Measurements from ENCODE around the gene CYP3A4. TPM values are rescaled to one million over a fixed set of nuclear protein-coding genes. Genes with fewer than 3 reads are reported as not detected.
"Not testable (repeated sequence)": the region's sequence is repeated elsewhere in the genome, so short reads cannot be mapped to it uniquely, and the experiment has no call there.

CYP3A4 gene
- total RNA-seq, 2 experiments from 2014 or later, result not detected

DNA sequence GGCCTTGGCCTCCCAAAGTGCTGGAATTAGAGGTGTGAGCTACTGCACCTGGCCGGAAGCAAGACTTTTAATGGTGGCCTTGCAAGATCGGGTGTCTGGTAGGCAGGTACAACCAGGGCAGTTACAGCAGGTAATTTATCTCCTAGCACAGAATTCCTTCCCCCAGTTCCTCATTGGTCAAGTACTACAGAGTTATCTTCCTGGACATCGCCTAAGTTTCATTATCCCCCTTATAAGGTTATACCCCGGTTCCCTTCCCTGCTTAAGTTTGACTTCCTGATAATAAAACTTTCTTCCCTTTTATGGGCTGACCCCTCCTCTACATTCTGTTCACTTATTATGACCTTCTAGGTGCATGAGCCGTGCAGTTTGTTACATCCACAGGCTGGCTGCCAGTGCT, 24.8 kb upstream of the CYP3A4 start:
- ChIA-PET CTCF (no interaction called here), POLR2A (no interaction called here)
- DNase-seq (no peak), ATAC-seq (no peak)
- Mint-ChIP-seq H3K4me1 (ENCODE audit: low read depth) (no peaks in the 10 kb centered on the region), H3K27me3 (ENCODE audit: low read depth) (peaks cover 17% of the 10 kb centered on the region), H3K4me3 (no peak overlapping the region), H3K27ac (no peak overlapping the region), H3K9me3 (ENCODE audit: insufficient read depth) (peaks cover 9% of the 10 kb centered on the region), H3K36me3 (ENCODE audit: low read depth) (no peaks in the 10 kb centered on the region)

DNA sequence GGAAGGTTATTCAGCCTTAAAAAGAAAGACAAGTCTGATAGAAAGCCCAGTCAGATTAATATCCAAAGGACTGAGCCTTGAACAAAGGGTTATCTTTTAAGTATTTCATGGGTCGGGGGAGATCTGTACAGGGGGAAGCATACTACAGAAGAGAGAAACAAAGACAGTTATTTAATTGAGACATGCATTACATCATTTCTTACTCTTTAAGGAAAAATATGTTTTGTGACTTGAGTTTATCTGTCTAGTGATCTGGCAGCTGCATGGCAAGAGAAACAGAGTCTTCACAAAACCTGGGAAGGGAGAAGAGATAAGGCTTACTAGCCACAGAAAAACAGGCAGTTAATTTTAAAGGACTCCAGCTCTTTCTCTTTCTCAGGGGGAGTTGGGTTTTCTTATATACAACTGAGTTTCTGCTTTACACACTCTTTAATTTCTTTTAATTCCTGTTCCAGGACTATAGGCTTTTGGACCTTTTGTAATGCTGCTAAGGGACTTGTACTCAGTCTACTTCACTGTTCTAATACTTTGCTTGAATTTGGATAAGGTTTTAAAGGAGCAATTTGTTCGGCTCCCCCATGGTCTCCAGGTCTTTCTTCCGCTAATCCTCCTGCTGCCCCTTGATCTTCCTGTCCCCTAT, 23.0 kb upstream of the CYP3A4 start:
- Mint-ChIP-seq H3K36me3 (ENCODE audit: low read depth) (no peaks in the 10 kb centered on the region), H3K9me3 (ENCODE audit: insufficient read depth) (peaks cover 9% of the 10 kb centered on the region), H3K27me3 (ENCODE audit: low read depth) (peaks cover 20% of the 10 kb centered on the region), H3K4me3 (no peak overlapping the region), H3K27ac (no peak overlapping the region), H3K4me1 (ENCODE audit: low read depth) (no peaks in the 10 kb centered on the region)
- ChIA-PET POLR2A (no interaction called here), CTCF (no interaction called here)
- DNase-seq (no peak), ATAC-seq (no peak)

DNA sequence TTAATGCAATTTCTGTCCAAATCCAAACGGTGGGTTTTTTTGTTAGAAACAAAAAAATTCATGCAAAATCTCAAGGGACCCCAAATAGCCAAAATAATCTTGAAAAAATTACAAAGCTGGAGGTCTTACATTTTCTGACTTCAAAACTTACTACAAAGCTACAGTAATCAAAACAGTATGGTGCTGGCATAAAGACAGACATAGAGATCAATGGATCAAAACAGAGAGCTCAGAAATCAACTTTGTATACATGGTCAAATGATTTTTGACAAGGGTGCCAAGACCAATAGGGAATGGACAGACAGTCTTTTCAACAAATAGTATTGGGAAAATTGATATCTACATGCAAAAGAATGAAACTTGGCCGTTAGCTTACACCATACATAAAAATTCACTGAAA, 21.7 kb upstream of the CYP3A4 start:
- H3K36me3 Mint-ChIP-seq (ENCODE audit: low read depth), result no peaks in the 10 kb centered on the region
- H3K9me3 Mint-ChIP-seq (ENCODE audit: insufficient read depth), result peaks cover 9% of the 10 kb centered on the region
- no peak overlapping the region for H3K4me3 Mint-ChIP-seq
- H3K27ac Mint-ChIP-seq, result no peak overlapping the region
- no peak for ATAC-seq
- CTCF ChIA-PET, result no interaction called here
- POLR2A ChIA-PET, result no interaction called here
- H3K27me3 Mint-ChIP-seq (ENCODE audit: low read depth), result peaks cover 27% of the 10 kb centered on the region
- no peak for DNase-seq
- no peaks in the 10 kb centered on the region for H3K4me1 Mint-ChIP-seq (ENCODE audit: low read depth)

DNA sequence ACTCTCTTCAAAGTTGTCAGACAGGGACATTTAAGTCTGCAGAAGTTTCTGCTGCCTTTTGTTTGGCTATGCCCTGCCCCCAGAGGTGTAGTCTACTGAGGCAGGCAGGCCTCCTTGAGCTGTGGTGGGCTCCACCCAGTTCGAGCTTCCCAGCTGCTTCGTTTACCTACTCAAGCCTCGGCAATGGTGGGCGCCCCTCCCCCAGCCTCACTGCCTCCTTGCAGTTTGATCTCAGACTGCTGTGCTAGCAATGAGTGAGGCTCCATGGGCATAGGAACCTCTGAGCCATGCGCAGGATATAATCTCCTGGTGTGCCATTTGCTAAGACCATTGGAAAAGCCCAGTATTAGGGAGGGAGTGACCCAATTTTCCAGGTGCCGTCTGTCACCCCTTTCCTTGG, 19.1 kb upstream of the CYP3A4 start:
- H3K27me3 Mint-ChIP-seq (ENCODE audit: low read depth), result peaks cover 34% of the 10 kb centered on the region
- ATAC-seq; H3K27ac Mint-ChIP-seq; CTCF ChIA-PET; DNase-seq; H3K9me3 Mint-ChIP-seq (ENCODE audit: insufficient read depth); POLR2A ChIA-PET; H3K4me3 Mint-ChIP-seq; H3K4me1 Mint-ChIP-seq (ENCODE audit: low read depth); H3K36me3 Mint-ChIP-seq (ENCODE audit: low read depth): not testable (repeated sequence)

DNA sequence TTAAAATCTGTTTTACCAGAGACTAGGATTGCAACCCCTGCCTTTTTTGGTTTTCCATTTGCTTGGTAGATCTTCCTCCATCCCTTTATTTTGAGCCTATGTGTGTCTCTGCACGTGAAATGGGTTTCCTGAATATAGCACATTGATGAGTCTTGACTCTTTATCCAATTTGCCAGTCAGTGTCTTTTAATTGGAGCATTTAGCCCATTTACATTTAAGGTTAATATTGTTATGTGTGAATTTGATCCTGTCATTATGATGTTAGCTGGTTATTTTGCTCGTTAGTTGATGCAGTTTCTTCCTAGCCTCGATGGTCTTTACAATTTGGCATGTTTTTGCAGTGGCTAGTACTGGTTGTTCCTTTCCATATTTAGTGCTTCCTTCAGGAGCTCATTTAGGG, 17.4 kb upstream of the CYP3A4 start:
- H3K9me3 Mint-ChIP-seq (ENCODE audit: insufficient read depth); ATAC-seq; H3K4me1 Mint-ChIP-seq (ENCODE audit: low read depth); CTCF ChIA-PET; POLR2A ChIA-PET; DNase-seq; H3K4me3 Mint-ChIP-seq; H3K27ac Mint-ChIP-seq; H3K36me3 Mint-ChIP-seq (ENCODE audit: low read depth): not testable (repeated sequence)
- H3K27me3 Mint-ChIP-seq (ENCODE audit: low read depth), result peaks cover 29% of the 10 kb centered on the region

DNA sequence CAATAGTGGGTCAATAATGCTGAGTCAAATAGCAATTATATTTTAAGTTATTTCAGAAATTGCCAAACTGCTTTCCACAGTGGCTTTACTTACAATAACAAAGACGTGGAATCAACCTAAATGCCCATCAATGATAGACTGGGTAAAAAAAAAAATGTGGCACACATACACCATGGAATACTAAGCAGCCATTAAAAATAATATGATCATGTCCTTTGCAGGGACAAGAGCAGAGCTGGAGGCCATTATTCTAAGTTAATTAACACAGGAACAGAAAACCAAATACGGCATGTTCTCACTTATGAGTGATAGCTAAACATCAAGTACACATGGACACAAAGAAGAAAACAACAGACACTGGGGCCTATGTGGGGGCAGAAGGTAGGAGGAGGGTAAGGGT, 15.0 kb upstream of the CYP3A4 start:
- H3K4me1 Mint-ChIP-seq (ENCODE audit: low read depth), result no peaks in the 10 kb centered on the region
- POLR2A ChIA-PET, result interaction anchor here (0.6 kb wide), 1 partner anchor 91 kb away, joined by 5 read pairs; no protein-coding TSS in a partner anchor
- no peak overlapping the region for H3K4me3 Mint-ChIP-seq
- DNase-seq (no peak), ATAC-seq (no peak)
- CTCF ChIA-PET, result no interaction called here
- peaks cover 17% of the 10 kb centered on the region for H3K27me3 Mint-ChIP-seq (ENCODE audit: low read depth)
- H3K36me3 Mint-ChIP-seq (ENCODE audit: low read depth), result no peaks in the 10 kb centered on the region
- no peaks in the 10 kb centered on the region for H3K9me3 Mint-ChIP-seq (ENCODE audit: insufficient read depth)
- no peak overlapping the region for H3K27ac Mint-ChIP-seq

DNA sequence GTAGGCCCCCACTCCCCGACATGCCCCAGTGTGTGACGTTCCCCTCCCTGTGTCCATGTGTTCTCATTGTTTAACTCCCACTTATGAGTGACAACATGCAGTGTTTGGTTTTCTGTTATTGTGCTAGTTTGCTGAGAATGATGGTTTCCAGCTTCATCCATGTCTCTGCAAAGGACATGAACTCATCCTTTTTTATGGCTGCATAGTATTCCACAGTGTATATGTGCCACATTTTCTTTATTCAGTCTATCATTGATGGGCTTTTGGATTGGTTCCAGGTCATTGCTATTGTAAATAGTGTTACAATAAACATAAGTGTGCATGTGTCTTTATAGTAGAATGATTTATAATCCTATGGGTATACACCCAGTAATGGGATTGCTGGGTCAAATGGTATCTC, 11.9 kb upstream of the CYP3A4 start:
- peaks cover 12% of the 10 kb centered on the region for H3K27me3 Mint-ChIP-seq (ENCODE audit: low read depth)
- H3K4me3 Mint-ChIP-seq; CTCF ChIA-PET; H3K4me1 Mint-ChIP-seq (ENCODE audit: low read depth); ATAC-seq; H3K36me3 Mint-ChIP-seq (ENCODE audit: low read depth); DNase-seq; H3K9me3 Mint-ChIP-seq (ENCODE audit: insufficient read depth); H3K27ac Mint-ChIP-seq; POLR2A ChIA-PET: not testable (repeated sequence)

DNA sequence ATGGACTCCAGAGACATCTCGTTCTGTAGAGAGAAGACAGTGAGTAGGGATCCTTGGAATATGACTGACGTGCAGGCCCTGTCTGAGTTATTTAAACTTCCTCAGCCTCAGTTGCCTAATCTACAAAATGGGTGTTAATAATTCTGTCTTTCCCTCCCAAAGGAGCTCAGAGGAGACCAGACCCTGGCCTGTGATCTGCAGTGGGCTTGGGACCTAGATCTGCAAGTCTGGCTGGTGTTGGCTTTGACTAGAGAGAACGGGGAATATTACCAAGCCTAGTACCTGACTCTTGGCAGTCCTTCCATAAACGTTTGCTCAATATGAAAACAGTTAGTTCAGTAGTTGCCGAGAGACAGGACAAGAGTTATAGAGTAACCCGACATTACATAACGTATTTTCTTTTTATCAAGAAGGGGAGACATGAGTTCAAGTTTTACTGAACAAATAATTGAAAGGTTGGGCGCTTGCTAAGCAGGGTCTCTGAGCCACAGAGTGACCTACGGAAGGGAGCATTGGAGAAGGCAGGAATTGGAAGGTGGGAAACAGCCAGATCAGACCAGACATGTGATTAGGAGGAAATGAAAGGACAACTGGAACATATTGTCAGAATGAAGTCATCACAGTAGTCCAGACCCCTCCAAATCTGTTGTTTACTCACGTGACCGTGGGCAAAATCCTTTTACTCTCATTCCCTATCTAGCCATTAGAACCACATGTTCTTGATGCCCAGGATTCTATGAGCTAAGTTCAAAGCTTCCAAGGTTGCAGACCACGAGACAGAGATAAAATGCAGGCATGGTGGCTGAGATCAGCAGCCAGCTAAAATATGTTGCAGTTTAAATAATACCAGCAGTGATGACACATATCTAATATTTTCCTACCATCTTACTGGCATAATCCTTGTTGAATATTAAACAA, 10.9 kb upstream of the CYP3A4 start:
- no peak for ATAC-seq
- no peak overlapping the region for H3K27ac Mint-ChIP-seq
- DNase-seq, result no peak
- no peak overlapping the region for H3K4me3 Mint-ChIP-seq
- no peaks in the 10 kb centered on the region for H3K9me3 Mint-ChIP-seq (ENCODE audit: insufficient read depth)
- ChIA-PET POLR2A (no interaction called here), CTCF (no interaction called here)
- H3K4me1 Mint-ChIP-seq (ENCODE audit: low read depth), result no peaks in the 10 kb centered on the region
- peaks cover 7% of the 10 kb centered on the region for H3K27me3 Mint-ChIP-seq (ENCODE audit: low read depth)
- no peaks in the 10 kb centered on the region for H3K36me3 Mint-ChIP-seq (ENCODE audit: low read depth)

DNA sequence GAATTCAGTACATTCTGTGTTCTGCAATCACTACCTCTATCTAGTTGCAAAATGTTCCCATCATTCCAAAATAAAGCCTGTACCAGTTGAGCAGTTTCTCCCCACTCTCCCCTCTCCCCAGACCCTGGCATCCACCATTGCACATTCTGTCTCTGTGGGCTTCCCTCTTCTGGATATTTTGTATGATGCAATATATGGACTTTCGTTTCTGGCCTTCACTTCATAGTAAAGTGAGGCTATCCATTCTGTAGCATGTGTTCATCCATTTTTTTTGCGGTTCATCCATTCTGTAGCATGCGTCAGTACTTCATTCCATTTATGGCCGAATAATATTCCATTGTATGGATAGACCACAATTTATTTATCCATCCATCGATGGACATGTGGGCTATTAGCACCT, 9.5 kb upstream of the CYP3A4 start:
- H3K4me3 Mint-ChIP-seq, result no peak overlapping the region
- no peaks in the 10 kb centered on the region for H3K9me3 Mint-ChIP-seq (ENCODE audit: insufficient read depth)
- no peak overlapping the region for H3K27ac Mint-ChIP-seq
- ATAC-seq (no peak), DNase-seq (no peak)
- POLR2A ChIA-PET, result no interaction called here
- no peaks in the 10 kb centered on the region for H3K36me3 Mint-ChIP-seq (ENCODE audit: low read depth)
- CTCF ChIA-PET, result no interaction called here
- peaks cover 3% of the 10 kb centered on the region for H3K4me1 Mint-ChIP-seq (ENCODE audit: low read depth)
- peaks cover 3% of the 10 kb centered on the region for H3K27me3 Mint-ChIP-seq (ENCODE audit: low read depth)

DNA sequence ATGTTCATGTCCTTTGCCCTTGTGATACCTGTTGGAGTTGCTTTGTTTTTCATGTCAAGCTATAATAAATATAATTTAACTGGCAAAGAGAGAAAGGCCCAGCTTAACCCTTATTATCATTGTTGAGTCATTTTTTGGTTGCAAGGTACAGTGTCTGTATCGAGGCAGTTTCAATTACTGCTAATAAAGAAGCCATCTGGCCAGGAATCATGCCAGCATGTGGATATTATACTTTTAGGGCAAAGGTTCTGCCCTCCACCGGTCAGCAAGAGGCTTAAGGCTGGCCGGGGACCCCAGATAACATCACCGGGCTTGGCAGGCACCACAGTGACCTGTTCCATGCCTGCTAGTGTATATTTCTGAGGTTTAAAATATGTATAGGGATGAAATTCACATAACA, 9.0 kb upstream of the CYP3A4 start:
- ChIA-PET CTCF (no interaction called here), POLR2A (no interaction called here)
- no peak overlapping the region for H3K4me3 Mint-ChIP-seq
- peaks cover 4% of the 10 kb centered on the region for H3K4me1 Mint-ChIP-seq (ENCODE audit: low read depth)
- DNase-seq, result no peak
- no peaks in the 10 kb centered on the region for H3K36me3 Mint-ChIP-seq (ENCODE audit: low read depth)
- peaks cover 3% of the 10 kb centered on the region for H3K27me3 Mint-ChIP-seq (ENCODE audit: low read depth)
- ATAC-seq, result no peak
- no peak overlapping the region for H3K27ac Mint-ChIP-seq
- H3K9me3 Mint-ChIP-seq (ENCODE audit: insufficient read depth), result no peaks in the 10 kb centered on the region

DNA sequence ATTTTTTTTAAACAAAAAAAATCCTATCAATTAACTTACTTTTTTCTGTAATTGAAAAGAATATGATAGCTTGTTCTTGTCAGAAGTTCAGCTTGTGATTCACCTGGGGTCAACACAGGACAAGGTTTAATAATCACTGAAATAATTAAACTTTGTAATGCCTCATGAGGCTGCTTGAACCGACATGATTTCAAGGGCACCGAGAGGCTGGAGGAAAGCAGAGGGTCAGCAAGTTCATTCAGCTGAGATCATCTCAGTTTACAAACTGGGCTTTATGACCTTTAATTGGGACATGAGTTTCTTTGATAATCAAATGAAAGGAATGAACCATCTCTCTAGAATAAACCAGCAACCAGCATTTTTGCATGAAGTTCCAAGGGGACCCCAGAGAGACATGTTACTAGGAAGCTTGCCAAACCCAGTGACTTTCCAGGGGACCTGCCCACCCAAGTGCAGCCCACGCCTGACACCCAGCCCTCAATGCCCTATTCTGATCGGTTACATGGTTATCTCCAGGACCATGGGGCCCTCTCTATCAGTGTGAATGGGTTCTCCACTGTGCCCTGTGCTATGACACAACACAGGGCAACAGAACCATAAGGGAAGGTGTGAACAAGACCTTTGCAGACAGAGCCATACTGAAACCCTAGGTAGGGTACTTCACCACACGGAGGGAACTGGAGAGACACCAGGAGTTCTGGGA, 7.8 kb upstream of the CYP3A4 start:
- ChIA-PET CTCF (no interaction called here), POLR2A (no interaction called here)
- H3K4me1 Mint-ChIP-seq (ENCODE audit: low read depth), result peaks cover 7% of the 10 kb centered on the region
- H3K27ac Mint-ChIP-seq, result no peak overlapping the region
- ATAC-seq (no peak), DNase-seq (no peak)
- no peak overlapping the region for H3K4me3 Mint-ChIP-seq
- no peaks in the 10 kb centered on the region for H3K9me3 Mint-ChIP-seq (ENCODE audit: insufficient read depth)
- H3K36me3 Mint-ChIP-seq (ENCODE audit: low read depth), result no peaks in the 10 kb centered on the region
- peaks cover 3% of the 10 kb centered on the region for H3K27me3 Mint-ChIP-seq (ENCODE audit: low read depth)

DNA sequence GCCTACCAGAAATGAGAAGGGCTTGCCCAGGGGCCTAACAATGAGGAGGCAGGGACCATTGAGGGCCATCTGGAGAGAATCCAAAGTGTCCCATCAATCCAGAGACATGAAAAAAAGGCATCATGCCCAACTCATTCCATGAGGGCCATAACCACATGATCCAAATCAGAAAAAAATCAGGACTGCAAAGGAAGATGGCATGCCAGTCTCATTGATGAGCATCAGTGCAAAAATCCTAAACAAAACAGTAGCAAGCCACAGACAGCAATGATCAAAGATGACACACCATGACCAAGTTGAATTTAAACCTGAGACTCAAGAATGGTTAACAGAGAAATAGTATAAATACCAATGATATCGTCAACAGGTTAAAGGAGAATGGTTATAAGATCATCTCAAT, 7.0 kb upstream of the CYP3A4 start:
- peaks cover 14% of the 10 kb centered on the region for H3K4me1 Mint-ChIP-seq (ENCODE audit: low read depth)
- no peaks in the 10 kb centered on the region for H3K36me3 Mint-ChIP-seq (ENCODE audit: low read depth)
- H3K9me3 Mint-ChIP-seq (ENCODE audit: insufficient read depth), result no peaks in the 10 kb centered on the region
- ChIA-PET CTCF (no interaction called here), POLR2A (no interaction called here)
- peaks cover 3% of the 10 kb centered on the region for H3K27me3 Mint-ChIP-seq (ENCODE audit: low read depth)
- DNase-seq (no peak), ATAC-seq (no peak)
- no peak overlapping the region for H3K4me3 Mint-ChIP-seq
- H3K27ac Mint-ChIP-seq, result no peak overlapping the region
